GM19193 (cell line): ENCODE data around the gene PRKAR1B.

ENCODE experiments used
- POLR2A ChIP-seq: IDR thresholded peaks from 4 replicates; pipeline ENCODE4 v1.6.1; 2011; ENCODE audit not compliant: insufficient read depth, insufficient read length; ENCODE audit errors: extremely low read depth

The PRKAR1B gene

GRCh38 chr7:746155-747061 lies 19.3 kb upstream of the PRKAR1B start:
- no peak for TF ChIP-seq POLR2A

GRCh38 chr7:745431-746154 lies 18.5 kb upstream of the PRKAR1B start:
- TF ChIP-seq POLR2A: no peak

- no peak for TF ChIP-seq POLR2A
Observed at GRCh38 chr7:744854-745430, 17.9 kb upstream of the PRKAR1B start.

- no peak for TF ChIP-seq POLR2A
Observed at GRCh38 chr7:742791-743190, 15.7 kb upstream of the PRKAR1B start.

GRCh38 chr7:741850-742249 lies 14.8 kb upstream of the PRKAR1B start:
- TF ChIP-seq POLR2A: no peak

GRCh38 chr7:741191-741671 lies 14.2 kb upstream of the PRKAR1B start:
- no peak for TF ChIP-seq POLR2A

- no peak for TF ChIP-seq POLR2A
Observed at GRCh38 chr7:739983-740942, 13.2 kb upstream of the PRKAR1B start.

GRCh38 chr7:739455-739982 lies 12.4 kb upstream of the PRKAR1B start:
- no peak for TF ChIP-seq POLR2A

GRCh38 chr7:738723-739454 lies 11.8 kb upstream of the PRKAR1B start:
- no peak for TF ChIP-seq POLR2A

GRCh38 chr7:738241-738640 lies 11.2 kb upstream of the PRKAR1B start:
- no peak for TF ChIP-seq POLR2A

GRCh38 chr7:734808-735207 lies 7.7 kb upstream of the PRKAR1B start:
- TF ChIP-seq POLR2A: no peak

- TF ChIP-seq POLR2A: no peak
Observed at GRCh38 chr7:734214-734613, 7.1 kb upstream of the PRKAR1B start.

- no peak for TF ChIP-seq POLR2A
Observed at GRCh38 chr7:732556-732955, 5.5 kb upstream of the PRKAR1B start.
